NB4 (cell line): Measurements from ENCODE around the gene WNT10A.

Source experiments
- DNase-seq: peaks from one replicate; pipeline ENCODE4 v3.0.0; 2010; ENCODE audit warnings: low read depth
- H3K4me3 ChIP-seq: one replicate; pipeline ENCODE4 v1.5.1; 2011; ENCODE audit warnings: mild to moderate bottlenecking, low read depth, low read length, moderate library complexity
- MYC ChIP-seq: IDR thresholded peaks from 2 replicates; pipeline ENCODE4 v1.6.1; 2011; ENCODE audit warnings: low read depth, low read length
- POLR2A ChIP-seq: IDR thresholded peaks from 2 replicates; pipeline ENCODE4 v1.6.1; 2011; ENCODE audit warnings: mild to moderate bottlenecking; ENCODE audit not compliant: insufficient read length; ENCODE audit errors: extremely low read depth
- TF ChIP-seq, protein P1 (sequence below): IDR thresholded peaks from one replicate; pipeline ENCODE4 v1.5.1; 2012; ENCODE audit warnings: low read depth, low read length
- TF ChIP-seq, protein P2 (sequence below): IDR thresholded peaks from 2 replicates; pipeline ENCODE4 v1.6.1; 2011; ENCODE audit warnings: low read depth, low read length

Gene WNT10A

GRCh38 chr2:218865396-218865795, 15.3 kb upstream of the WNT10A start:
- H3K4me3 ChIP-seq, result no peak overlapping the region
- TF ChIP-seq, protein P1, sequence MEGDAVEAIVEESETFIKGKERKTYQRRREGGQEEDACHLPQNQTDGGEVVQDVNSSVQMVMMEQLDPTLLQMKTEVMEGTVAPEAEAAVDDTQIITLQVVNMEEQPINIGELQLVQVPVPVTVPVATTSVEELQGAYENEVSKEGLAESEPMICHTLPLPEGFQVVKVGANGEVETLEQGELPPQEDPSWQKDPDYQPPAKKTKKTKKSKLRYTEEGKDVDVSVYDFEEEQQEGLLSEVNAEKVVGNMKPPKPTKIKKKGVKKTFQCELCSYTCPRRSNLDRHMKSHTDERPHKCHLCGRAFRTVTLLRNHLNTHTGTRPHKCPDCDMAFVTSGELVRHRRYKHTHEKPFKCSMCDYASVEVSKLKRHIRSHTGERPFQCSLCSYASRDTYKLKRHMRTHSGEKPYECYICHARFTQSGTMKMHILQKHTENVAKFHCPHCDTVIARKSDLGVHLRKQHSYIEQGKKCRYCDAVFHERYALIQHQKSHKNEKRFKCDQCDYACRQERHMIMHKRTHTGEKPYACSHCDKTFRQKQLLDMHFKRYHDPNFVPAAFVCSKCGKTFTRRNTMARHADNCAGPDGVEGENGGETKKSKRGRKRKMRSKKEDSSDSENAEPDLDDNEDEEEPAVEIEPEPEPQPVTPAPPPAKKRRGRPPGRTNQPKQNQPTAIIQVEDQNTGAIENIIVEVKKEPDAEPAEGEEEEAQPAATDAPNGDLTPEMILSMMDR, result no peak
- no peak for TF ChIP-seq POLR2A
- no peak for TF ChIP-seq MYC
- TF ChIP-seq, protein P2, sequence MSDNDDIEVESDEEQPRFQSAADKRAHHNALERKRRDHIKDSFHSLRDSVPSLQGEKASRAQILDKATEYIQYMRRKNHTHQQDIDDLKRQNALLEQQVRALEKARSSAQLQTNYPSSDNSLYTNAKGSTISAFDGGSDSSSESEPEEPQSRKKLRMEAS, result no peak
- DNase-seq, result no peak

DNA sequence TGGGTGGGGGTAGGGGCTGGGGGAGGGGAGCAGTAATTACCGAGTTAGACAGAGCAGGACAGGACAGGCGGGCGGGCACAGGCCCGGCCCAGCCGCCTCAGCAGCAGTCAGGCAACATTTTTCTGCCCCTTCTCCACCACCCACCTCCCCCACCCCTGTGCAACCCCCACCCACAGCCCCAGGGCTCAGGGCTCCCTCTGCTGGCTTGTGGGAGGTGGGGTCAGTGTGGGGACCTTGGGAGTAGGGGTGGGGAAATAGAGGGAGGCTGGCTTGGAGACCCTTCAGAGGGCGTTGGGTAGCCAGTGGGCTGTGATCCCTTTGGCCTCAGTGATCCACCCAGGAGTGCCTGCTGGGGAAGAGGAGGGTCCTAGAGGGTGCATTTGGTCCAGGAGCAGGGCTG, 14.7 kb upstream of the WNT10A start:
- TF ChIP-seq, protein P1, result peak; percentile 11
- TF ChIP-seq MYC (no peak), POLR2A (no peak)
- TF ChIP-seq, protein P2, result no peak
- no peak for DNase-seq
- no peak overlapping the region for H3K4me3 ChIP-seq

GRCh38 chr2:218867900-218868299, 12.8 kb upstream of the WNT10A start:
- DNase-seq, result no peak
- TF ChIP-seq, protein P2, result no peak
- TF ChIP-seq, protein P1, result no peak
- TF ChIP-seq MYC (no peak), POLR2A (no peak)
- H3K4me3 ChIP-seq, result no peak overlapping the region

GRCh38 chr2:218869064-218869463, 11.6 kb upstream of the WNT10A start:
- H3K4me3 ChIP-seq, result no peak overlapping the region
- TF ChIP-seq MYC (no peak), POLR2A (no peak)
- TF ChIP-seq, protein P1, result no peak
- TF ChIP-seq, protein P2, result no peak
- no peak for DNase-seq

DNA sequence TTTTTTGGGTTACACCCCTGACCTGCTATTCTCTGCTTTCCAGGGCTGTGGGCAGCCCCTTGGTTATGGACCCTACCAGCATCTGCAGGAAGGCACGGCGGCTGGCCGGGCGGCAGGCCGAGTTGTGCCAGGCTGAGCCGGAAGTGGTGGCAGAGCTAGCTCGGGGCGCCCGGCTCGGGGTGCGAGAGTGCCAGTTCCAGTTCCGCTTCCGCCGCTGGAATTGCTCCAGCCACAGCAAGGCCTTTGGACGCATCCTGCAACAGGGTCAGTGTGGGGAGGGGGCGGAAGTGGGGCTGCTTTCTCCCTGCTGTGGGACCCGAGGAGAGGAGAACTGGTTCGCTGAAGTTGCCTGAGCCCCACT, 9.7 kb upstream of the WNT10A start:
- H3K4me3 ChIP-seq, result no peak overlapping the region
- TF ChIP-seq, protein P1, result no peak
- TF ChIP-seq POLR2A (no peak), MYC (no peak)
- TF ChIP-seq, protein P2, result no peak
- DNase-seq, result peak; percentile 57
